ENCODE measurements around the gene DPM3. TPM values are rescaled to one million over a fixed set of nuclear protein-coding genes. Genes with fewer than 3 reads are reported as not detected.

Gene DPM3
- total and polyA plus RNA-seq, 9 of the 15 experiments (the other 6 are each of a cell fraction or from before 2014, with no cell fraction given), result 3.7 to 120 (median 36.4) TPM

DNA sequence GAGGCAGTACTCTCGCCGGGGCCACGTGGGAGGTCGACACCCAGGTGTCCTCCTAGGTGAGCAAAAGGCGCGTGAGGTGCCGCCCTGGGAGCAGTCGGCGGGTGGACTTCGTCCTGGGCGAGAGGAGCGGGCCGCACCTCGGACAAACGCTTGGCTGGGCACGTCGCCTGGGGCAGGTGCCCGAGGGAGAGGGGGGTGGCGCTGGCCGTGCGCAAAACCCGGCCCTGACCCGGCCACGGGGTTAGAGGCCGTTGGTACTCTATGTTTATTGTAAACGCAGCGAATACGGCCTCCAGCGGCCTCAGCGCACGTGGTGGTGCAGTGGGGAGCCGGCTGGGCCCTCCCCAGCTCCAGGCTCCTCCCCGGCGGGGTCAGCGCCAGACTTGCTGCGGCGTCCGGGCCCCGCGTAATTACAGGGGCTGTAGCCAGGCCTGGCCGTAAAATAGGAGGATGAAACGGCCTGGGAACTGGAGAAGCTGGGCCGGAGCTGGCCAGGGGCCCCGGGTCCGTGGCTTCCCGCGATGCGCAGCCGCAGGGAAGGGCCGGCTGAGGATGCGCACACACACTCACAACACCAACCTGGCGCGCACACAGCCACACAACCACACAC lies 14.3 kb downstream of the DPM3 start (continued):
- TF ChIP-seq ZNF778 (CRISPR knock-in tag; IDR thresholded peaks at IDR 0.05), result no peak

- no TSS peak for BruUV-seq (replicated peaks)
- no peak for DNase-seq (ENCODE audit: extremely low read depth in 1 of 4, low spot score in 3 of 4)
- no peaks in the 10 kb centered on the region for H3K9me1 ChIP-seq (ENCODE audit: control insufficient read depth, insufficient read depth, low read length)
- intact Hi-C loops (cut with micrococcal nuclease) (no loop called here), in situ Hi-C loops (cut with MboI) (no loop called here)
- ATAC-seq, result no peak
- H3K27me3 ChIP-seq (ENCODE audit: control insufficient read depth in 2 of 2, insufficient read depth in 2 of 2, low read length in 2 of 2), result no peaks in the 10 kb centered on the region
- no peaks in the 10 kb centered on the region for H3K9me3 ChIP-seq (replicated peaks; ENCODE audit: control insufficient read depth, insufficient read depth, low read depth, low read length)
- H3K36me3 ChIP-seq (ENCODE audit: control insufficient read depth, insufficient read depth, low read length), result no peaks in the 10 kb centered on the region
- CTCF ChIA-PET (ENCODE audit: low intra/inter-chr PET ratio), result no interaction called here
- H3K27ac ChIP-seq (ENCODE audit: extremely low read depth, low read depth, low read length), result no peak overlapping the region
- H3K4me2 ChIP-seq (ENCODE audit: insufficient read depth, low read length), result no peak overlapping the region
- peak overlapping the region in 1 of 2 experiments; percentile 41; a peak in 1 of 4 replicates for H3K9ac ChIP-seq (ENCODE audit: insufficient read depth in 1 of 2, low read depth in 2 of 2, low read length in 2 of 2)
- TF ChIP-seq, protein P1, sequence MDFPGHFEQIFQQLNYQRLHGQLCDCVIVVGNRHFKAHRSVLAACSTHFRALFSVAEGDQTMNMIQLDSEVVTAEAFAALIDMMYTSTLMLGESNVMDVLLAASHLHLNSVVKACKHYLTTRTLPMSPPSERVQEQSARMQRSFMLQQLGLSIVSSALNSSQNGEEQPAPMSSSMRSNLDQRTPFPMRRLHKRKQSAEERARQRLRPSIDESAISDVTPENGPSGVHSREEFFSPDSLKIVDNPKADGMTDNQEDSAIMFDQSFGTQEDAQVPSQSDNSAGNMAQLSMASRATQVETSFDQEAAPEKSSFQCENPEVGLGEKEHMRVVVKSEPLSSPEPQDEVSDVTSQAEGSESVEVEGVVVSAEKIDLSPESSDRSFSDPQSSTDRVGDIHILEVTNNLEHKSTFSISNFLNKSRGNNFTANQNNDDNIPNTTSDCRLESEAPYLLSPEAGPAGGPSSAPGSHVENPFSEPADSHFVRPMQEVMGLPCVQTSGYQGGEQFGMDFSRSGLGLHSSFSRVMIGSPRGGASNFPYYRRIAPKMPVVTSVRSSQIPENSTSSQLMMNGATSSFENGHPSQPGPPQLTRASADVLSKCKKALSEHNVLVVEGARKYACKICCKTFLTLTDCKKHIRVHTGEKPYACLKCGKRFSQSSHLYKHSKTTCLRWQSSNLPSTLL (IDR thresholded peaks at IDR 0.05), result no peak
- no peak for TF ChIP-seq STAT5A (IDR thresholded peaks at IDR 0.05; ENCODE audit: borderline replicate concordance, low read length)
- 0 out of 6 replicates have a peak, but pooled peaks of 1 of the 3 experiments have one; percentile 9 for TF ChIP-seq CTCF (IDR thresholded peaks at IDR 0.05 in 2 of 3, conservative IDR thresholded peaks at IDR 0.05 in 1 of 3; ENCODE audit: insufficient read depth in 2 of 3, low read depth in 1 of 3, low read length in 3 of 3)
- no peak for TF ChIP-seq ZNF699 (CRISPR knock-in tag; IDR thresholded peaks at IDR 0.05; ENCODE audit: insufficient replicate concordance)
- no peaks in the 10 kb centered on the region for H4K20me1 ChIP-seq (replicated peaks; ENCODE audit: control insufficient read depth, insufficient read depth, low read length)
- FAIRE-seq, result no peak
- no peak overlapping the region for H2AFZ ChIP-seq (ENCODE audit: low read depth, low read length)
- WGBS (ENCODE audit: insufficient coverage, low coverage, missing lambda C conversion rate), result 77% methylated on average over 8 of the region's 11 CpGs
- POLR2A ChIA-PET, result interaction anchor here (0.7 to 1.5 kb wide), 3 partner anchors 9 to 17 kb away, joined by 3 read pairs; no protein-coding TSS in a partner anchor
- H3K79me2 ChIP-seq (ENCODE audit: control insufficient read depth, insufficient read depth, low read length), result peaks cover 2% of the 10 kb centered on the region; the same call in 1 of the 3 replicates
- peaks cover 46 to 63% of the 10 kb centered on the region in 2 experiments for H3K4me1 ChIP-seq (replicated peaks in 1 of 2; ENCODE audit: control insufficient read depth in 2 of 2, insufficient read depth in 2 of 2, low read length in 2 of 2)
- H3K4me3 ChIP-seq, result no peak overlapping the region
Measured at GRCh38 chr1:155125511-155125945, 14.8 kb downstream of the DPM3 start.

Data from K562 (cell line).